ENCODE data around the gene ELP6. TPM values are rescaled to one million over a fixed set of nuclear protein-coding genes. Genes with fewer than 3 reads are reported as not detected.

ELP6 gene
- total and polyA plus RNA-seq, 9 of the 15 experiments (the other 6 are each of a cell fraction or from before 2014, with no cell fraction given) = 76.9 to 198 (median 83.3) TPM

DNA sequence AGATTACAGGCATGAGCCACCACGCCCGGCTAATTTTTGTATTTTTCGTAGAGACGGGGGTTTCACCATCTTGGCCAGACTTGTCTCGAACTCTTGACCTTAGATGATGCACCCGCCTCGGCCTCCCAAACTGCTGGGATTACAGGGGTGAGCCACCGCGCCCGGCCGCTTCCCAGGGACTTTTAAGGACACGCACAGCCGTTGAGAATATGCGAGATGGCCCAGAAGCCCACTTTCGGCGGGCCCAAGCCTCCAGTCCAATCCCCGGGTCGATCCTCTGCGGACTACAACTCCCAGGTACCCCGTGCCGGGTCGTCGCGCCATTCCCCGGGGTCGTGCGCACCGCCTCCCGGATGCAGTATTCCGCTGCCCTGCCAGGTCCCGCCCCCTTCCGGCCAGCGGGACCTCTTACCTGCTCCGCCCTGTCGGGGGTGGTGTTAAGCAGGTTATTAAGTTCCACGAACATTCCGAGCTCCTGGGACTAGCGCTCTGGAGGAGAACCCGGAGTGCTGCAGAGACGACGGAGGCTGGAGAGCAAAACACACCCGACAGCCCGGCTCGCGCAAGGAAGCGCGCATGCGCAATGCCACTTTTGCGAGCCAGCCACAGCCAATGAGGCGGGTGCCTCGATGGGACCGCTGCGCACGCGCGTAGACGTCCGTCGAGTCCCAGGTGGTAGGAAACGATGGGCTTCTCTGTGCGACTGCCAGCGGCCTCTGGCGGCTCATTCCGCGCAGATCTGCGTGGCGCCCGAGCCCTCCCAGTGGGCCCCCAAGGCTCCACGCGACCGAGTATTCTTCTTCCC, at the start of gene ELP6 (continued):
- TF ChIP-seq, protein P1, sequence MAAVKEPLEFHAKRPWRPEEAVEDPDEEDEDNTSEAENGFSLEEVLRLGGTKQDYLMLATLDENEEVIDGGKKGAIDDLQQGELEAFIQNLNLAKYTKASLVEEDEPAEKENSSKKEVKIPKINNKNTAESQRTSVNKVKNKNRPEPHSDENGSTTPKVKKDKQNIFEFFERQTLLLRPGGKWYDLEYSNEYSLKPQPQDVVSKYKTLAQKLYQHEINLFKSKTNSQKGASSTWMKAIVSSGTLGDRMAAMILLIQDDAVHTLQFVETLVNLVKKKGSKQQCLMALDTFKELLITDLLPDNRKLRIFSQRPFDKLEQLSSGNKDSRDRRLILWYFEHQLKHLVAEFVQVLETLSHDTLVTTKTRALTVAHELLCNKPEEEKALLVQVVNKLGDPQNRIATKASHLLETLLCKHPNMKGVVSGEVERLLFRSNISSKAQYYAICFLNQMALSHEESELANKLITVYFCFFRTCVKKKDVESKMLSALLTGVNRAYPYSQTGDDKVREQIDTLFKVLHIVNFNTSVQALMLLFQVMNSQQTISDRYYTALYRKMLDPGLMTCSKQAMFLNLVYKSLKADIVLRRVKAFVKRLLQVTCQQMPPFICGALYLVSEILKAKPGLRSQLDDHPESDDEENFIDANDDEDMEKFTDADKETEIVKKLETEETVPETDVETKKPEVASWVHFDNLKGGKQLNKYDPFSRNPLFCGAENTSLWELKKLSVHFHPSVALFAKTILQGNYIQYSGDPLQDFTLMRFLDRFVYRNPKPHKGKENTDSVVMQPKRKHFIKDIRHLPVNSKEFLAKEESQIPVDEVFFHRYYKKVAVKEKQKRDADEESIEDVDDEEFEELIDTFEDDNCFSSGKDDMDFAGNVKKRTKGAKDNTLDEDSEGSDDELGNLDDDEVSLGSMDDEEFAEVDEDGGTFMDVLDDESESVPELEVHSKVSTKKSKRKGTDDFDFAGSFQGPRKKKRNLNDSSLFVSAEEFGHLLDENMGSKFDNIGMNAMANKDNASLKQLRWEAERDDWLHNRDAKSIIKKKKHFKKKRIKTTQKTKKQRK (IDR thresholded peaks at IDR 0.05; ENCODE audit: borderline replicate concordance, low read depth, low read length) = peak; percentile 40; the same call in 1 of the 2 replicates
- TF ChIP-seq TEAD1 (CRISPR knock-in tag; IDR thresholded peaks at IDR 0.05) (peak in 1 of 2 experiments; percentile 77; a peak in 1 of 4 replicates), PML (IDR thresholded peaks at IDR 0.05; ENCODE audit: low read length) (peak; percentile 69), TOE1 (IDR thresholded peaks at IDR 0.05; ENCODE audit: borderline replicate concordance) (peak; percentile 56; the same call in 1 of the 2 replicates), TOE1 (CRISPR knock-in tag; IDR thresholded peaks at IDR 0.05; ENCODE audit: borderline replicate concordance, low read depth) (0 out of 2 replicates have a peak, but pooled peaks have one; percentile 54), EGR1 (conservative IDR thresholded peaks at IDR 0.05) (peak; percentile 66), SAP30 (IDR thresholded peaks at IDR 0.05; ENCODE audit: borderline replicate concordance, insufficient read depth, low read depth, low read length, poor library complexity, severe bottlenecking) (peak; percentile 27), TAF1 (IDR thresholded peaks at IDR 0.05; ENCODE audit: control insufficient read depth, extremely low read depth, insufficient read depth, low read length, severe bottlenecking) (peak; percentile 50), PYGO2 (tag; IDR thresholded peaks at IDR 0.05) (no peak), E2F8 (IDR thresholded peaks at IDR 0.05; ENCODE audit: low read depth, partially characterized antibody) (peak; percentile 87), MYNN (IDR thresholded peaks at IDR 0.05) (0 out of 2 replicates have a peak, but pooled peaks have one; percentile 60), MYNN (CRISPR knock-in tag; IDR thresholded peaks at IDR 0.05) (no peak), ZNF197 (CRISPR knock-in tag; IDR thresholded peaks at IDR 0.05; ENCODE audit: low read depth) (0 out of 2 replicates have a peak, but pooled peaks have one; percentile 61), RCOR1 (IDR thresholded peaks at IDR 0.05; ENCODE audit: borderline replicate concordance in 1 of 2, low read depth in 2 of 2, low read length in 2 of 2) (peak in 1 of 2 experiments; percentile 51; a peak in 3 of 4 replicates), BRF1 (IDR thresholded peaks at IDR 0.05; ENCODE audit: borderline replicate concordance, extremely low read depth, insufficient read length) (no peak), SIX5 (IDR thresholded peaks at IDR 0.05; ENCODE audit: borderline replicate concordance in 1 of 2, insufficient read depth in 1 of 2, low read depth in 1 of 2, low read length in 2 of 2) (peak; percentile 86 to 90), SUPT5H (IDR thresholded peaks at IDR 0.05) (peak; percentile 93)
- TF ChIP-seq, protein P2, sequence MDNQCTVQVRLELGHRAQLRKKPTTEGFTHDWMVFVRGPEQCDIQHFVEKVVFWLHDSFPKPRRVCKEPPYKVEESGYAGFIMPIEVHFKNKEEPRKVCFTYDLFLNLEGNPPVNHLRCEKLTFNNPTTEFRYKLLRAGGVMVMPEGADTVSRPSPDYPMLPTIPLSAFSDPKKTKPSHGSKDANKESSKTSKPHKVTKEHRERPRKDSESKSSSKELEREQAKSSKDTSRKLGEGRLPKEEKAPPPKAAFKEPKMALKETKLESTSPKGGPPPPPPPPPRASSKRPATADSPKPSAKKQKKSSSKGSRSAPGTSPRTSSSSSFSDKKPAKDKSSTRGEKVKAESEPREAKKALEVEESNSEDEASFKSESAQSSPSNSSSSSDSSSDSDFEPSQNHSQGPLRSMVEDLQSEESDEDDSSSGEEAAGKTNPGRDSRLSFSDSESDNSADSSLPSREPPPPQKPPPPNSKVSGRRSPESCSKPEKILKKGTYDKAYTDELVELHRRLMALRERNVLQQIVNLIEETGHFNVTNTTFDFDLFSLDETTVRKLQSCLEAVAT (IDR thresholded peaks at IDR 0.05) = 0 out of 4 replicates have a peak, but pooled peaks have one; percentile 6 to 11
